ENCODE measurements around the gene SCGB1C1.

SCGB1C1 gene

DNA sequence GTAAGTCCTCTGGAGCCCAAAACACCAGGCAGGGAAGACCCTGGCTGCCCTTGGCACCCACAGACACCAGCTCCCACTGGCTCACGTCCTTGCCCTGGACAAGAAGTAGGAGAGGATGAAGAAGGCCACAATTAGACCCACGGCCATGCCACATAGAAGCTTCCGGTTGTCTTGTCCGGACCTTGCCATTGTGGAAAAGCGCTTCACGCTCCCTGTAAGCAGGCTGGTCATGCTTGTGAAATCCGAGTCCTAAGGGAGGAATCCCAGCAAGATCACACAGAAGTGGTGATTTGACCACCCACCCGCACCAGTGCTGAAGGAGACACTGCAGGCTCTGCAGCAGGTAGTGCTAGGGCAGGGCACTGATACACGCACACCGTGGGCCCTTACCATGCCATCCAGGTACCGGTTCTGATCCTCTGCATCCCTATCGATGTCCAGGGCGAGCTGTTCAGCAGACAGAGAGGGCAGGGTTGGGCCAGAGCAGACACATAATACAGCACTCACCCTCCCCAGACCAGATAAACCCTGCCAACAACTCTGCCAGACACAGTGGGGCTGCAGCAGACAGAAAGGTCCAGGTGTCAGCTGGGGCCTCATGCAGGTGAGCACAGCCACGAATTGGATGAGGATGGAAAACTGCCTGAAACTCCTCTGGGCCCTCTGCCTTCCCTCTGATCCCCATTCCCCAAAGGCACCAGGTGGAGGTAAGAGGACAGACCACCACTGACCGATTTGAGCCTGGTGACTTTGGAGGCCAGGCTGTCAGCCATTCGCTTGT, 12.5 kb downstream of the SCGB1C1 start:
- no peak for DNase-seq

DNA sequence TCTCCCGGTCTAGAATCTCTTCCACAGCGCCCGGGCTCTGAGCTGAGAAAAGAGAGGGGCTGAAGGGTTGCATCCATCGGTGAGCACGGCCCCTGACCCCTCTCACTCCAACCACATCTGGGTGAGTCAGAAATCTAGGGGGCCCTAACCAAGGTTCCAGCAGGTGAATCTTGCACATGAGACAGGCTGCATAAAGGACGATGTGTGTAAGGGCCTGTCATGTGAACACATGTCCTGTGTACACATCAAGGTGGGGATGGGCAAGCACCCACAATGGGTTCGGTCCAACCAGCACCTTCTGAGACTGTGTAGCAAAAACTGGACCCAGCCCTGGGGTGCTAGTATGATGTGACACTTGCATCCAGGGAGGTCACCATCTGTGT, 13.1 kb downstream of the SCGB1C1 start:
- no peak for DNase-seq

DNA sequence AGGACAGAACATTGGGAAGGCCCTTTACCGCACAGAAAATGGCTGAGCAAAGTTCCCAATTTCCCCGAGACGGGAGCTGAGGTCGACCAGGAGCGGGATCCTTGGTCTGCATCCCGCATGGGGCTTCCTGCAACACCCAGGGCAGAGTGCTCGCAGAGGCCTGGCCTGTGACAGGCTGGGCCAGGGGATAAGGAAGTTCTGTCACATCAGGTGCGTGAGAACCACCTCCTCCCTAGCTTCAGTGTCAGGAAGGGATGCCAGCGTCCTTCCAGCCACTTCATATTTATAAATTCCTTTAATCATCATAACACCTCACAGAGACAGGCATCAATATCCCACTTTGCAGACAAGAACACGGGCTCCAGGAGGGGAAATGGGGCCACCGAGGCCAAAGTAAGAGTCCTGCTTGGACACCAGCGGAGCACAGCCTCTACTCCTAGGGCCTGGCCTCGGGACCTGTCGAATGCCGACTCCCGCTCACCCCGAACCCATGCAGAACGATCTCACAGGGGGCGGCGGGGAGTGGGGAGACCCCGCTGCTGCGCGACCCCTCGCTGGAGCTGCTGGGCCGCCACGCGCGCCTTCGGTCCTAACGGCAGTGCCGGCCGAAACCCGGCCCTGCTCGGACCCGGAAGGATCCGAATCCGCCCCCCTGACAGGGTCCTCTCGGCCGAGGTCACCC, 13.8 kb downstream of the SCGB1C1 start:
- no peak for DNase-seq

DNA sequence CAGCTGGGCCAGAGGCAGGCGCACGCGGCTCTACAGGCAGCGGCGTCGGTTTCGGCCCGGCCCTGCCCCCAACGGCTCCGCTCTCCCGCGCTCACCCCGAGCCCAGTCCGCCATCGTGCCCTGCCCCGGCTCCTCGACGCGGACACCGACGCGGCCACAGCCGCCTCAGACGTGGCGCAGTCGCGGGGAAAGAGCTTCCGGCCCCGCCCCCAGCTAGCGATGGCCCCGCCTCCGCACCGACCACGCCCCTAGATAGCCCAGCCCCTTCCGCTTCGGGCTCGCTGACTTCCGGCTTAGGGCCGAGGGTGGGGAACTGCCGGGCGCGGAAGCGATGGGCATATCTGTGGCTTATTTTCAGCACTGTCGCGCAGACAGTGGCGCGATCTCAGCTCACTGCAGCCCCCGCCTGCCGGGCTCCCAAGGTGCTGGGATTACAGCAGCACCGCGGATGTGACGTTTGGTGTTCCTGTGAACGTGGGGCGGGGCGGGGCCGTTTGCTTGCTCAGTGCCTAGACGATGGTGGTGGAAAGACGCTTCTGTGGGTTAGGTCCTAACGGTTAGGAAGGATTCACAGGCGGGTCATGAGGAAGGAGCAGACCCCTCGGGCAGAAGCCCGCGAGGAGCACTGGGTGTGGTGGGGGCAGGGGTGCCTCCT, 14.5 kb downstream of the SCGB1C1 start, which contains the start of the genes BET1L and RIC8A:
Gene BET1L (minus strand): TSS at position 192 of the 655 bp plus-strand sequence. CDS start 78 bp downstream, at position 114.
Gene RIC8A (plus strand): TSS at position 501 of the 655 bp plus-strand sequence. CDS start 1,147 bp downstream, outside the sequence.
- peak; percentile 81 for DNase-seq

DNA sequence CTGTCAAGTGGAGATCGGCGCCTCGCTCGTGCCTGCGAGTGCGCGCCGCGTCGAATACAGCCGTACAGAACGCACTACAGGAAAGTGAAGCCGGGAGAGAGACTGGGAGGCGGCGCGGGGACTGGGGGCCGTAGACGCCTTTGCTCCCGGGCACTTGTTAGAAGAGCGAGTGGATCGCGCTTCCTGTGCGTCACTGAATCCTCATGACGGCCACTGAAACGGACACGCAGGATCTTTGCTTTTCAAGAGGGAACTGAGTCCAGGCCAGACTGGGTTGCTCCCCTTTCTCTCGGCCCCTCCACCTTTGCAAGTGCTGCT, 14.9 kb downstream of the SCGB1C1 start:
- no peak for DNase-seq

DNA sequence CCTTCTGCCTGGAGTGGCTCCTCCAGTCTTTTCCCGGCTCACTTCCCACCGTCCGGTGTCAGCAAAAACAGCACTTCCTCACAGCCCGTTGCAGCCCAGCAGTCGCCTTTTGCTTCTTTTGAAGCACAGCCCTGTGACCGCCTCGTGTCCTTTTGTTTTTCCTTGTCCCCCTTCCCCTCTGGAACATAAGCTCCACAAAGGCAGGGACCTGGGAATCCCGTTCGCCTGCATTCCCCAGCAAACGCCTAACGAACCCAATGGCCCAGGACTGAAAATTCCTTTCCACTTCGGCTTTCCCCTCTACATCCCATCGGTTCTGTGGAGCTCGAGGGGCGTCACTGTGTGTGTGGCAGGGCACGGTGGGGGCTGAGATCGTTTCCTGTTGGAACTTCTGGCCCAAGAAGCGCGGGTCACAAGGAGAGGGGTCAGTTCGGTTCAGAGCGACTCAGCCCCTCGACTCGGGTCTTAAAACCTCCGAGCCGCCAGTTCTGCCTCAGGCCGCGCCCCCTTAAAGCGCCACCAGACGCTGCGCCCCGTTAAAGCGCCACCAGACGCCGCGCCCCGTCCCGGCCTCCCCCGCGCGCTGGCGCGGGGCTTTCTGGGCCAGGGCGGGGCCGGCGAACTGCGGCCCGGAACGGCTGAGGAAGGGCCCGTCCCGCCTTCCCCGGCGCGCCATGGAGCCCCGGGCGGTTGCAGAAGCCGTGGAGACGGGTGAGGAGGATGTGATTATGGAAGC, 15.5 kb downstream of the SCGB1C1 start:
- no peak for DNase-seq

DNA sequence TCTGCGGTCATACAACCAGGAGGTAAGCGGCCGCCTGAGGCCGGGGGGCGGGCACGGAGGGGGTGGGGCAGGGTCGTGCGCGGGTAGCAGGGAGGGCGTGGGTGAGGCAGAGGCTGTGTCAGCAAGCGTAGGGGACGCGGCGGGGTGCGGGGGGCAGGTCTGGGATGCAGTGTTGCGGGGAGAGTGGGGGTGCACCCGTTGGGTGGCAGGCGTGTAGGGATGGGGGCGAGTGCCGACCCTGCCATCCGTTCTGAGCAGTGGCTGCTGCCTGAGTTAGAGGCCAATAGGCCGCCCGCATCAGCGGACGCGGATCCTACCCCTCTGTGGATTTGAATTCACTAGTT, 16.0 kb downstream of the SCGB1C1 start:
- no peak for DNase-seq

DNA sequence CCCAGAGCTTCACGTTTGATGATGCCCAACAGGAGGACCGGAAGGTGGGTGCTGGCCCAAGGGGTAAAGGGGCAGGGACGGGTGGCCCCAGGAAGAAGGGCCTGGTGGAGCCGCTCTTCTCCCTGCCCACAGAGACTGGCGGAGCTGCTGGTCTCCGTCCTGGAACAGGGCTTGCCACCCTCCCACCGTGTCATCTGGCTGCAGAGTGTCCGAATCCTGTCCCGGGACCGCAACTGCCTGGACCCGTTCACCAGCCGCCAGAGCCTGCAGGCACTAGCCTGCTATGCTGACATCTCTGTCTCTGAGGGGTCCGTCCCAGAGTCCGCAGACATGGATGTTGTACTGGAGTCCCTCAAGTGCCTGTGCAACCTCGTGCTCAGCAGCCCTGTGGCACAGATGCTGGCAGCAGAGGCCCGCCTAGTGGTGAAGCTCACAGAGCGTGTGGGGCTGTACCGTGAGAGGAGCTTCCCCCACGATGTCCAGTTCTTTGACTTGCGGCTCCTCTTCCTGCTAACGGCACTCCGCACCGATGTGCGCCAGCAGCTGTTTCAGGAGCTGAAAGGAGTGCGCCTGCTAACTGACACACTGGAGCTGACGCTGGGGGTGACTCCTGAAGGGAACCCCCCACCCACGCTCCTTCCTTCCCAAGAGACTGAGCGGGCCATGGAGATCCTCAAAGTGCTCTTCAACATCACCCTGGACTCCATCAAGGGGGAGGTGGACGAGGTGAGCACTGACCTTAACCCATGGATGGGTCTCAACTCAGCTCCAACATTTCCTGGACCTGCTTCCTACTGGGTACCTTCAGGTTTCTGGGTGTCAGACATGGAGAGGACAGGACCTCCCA, 16.6 kb downstream of the SCGB1C1 start:
- no peak for DNase-seq

DNA sequence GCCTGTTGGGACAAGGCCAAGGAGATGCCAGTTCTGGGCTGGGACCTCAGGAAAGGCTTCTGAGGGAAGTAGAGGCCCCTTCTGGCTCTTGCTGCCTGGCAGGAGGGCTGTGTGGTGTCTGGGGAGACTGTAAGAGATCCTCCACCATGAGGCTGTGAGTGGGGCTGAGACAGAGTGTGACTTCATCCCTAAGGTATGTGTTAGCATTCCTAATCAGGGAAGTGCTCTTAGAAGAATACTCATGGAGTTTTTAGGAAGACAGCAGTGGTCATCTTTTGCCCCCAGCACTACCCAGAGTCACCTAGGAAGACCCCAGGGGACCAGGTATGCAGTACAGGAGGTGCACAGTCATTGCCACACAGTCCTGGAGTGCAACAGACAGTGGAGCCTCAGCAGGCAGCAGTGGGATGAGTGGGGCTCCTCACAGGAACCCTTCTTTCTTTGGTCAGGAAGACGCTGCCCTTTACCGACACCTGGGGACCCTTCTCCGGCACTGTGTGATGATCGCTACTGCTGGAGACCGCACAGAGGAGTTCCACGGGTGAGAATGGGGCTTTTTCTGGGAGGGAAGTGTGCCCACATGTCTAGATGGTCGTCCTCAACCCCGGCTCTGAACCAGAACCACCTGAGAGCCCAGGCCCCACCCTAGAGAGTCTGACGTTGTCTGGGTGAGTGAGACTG, 17.4 kb downstream of the SCGB1C1 start:
- no peak for DNase-seq

DNA sequence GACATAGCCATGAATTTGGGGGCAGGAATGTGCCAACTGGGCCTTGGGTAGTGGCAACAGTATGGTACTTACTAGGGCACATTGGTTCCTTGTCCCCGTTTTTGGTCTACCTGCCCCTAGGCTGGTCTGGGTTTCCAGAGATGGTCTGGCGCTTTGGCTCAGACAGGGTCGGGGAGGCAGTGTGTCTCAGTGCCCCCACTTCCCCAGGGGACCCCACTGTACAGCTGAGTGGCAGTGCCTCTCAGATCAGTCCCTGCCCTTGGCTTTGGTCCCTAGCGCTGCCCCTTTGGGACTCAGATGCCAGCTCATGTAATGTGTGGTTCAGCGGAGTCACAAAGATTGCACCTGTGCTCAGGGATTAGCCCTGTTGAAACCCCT, 17.9 kb downstream of the SCGB1C1 start:
- DNase-seq: no peak

DNA sequence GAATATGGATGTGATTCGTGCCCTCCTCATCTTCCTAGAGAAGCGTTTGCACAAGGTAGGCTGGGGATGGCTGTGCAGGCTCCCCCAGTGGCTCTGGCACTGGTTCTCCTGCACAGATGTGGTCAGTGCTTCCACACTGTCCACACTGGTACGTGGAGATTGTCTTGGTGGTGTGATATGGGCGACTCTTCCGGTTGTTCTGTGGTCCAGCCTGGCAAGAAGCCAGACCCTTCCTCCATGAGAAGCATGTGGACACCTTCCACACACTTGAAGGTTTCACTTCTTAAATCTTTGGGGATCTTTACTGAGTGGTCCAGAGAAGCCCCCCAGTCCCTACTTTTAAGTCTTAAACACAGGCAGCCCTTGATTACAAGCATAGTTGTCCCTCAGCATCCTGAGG, 18.4 kb downstream of the SCGB1C1 start:
- DNase-seq: no peak

DNA sequence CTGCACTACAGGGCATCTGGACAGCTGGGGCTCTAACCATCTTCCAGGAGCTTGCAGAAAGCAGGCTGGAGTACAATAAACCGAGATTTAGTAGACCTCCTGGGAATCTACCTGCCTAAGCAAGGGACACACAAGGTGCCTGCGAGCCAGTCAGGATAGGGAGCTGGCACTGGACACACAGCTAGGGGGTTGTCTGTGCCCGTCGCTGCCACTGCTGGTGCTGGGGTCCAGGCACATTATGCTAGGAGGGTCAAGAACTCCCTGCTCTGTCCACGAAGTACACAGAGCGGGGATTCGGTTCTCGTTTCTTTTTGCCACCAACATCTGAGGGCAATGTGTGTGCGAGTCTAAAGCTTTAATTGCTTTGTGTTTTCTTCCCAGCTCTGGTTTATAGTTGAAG, 18.9 kb downstream of the SCGB1C1 start:
- no peak for DNase-seq

DNA sequence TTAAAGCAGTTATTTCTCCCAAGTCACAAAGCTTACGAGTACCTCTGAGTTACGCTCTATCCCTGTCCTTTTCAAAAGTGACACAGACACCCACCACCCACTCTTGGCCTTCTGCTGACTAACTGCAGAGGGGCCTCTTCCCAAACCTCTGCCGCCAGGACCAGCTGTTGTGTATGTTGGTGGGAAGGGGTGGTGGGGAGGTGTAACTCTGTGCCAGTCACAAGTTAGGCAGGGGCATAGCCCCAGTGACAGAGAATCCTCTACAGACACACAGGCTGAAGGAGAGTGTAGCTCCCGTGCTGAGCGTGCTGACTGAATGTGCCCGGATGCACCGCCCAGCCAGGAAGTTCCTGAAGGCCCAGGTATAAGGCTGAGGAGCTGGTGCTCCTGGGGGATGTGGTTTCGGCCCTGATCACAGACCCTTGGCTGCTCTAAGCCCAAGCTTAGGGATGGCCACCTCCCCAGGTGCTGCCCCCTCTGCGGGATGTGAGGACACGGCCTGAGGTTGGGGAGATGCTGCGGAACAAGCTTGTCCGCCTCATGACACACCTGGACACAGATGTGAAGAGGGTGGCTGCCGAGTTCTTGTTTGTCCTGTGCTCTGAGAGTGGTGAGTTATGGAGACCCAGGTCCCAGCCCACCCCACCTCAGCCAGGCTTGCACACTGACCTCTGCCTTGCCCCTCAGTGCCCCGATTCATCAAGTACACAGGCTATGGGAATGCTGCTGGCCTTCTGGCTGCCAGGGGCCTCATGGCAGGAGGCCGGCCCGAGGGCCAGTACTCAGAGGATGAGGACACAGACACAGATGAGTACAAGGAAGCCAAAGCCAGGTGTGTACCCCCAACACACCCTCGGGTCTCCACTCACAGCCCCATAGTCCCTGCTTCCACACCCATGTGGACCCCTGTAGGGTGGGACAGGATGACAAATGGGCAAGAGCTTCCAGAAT, 19.5 kb downstream of the SCGB1C1 start:
- no peak for DNase-seq

DNA sequence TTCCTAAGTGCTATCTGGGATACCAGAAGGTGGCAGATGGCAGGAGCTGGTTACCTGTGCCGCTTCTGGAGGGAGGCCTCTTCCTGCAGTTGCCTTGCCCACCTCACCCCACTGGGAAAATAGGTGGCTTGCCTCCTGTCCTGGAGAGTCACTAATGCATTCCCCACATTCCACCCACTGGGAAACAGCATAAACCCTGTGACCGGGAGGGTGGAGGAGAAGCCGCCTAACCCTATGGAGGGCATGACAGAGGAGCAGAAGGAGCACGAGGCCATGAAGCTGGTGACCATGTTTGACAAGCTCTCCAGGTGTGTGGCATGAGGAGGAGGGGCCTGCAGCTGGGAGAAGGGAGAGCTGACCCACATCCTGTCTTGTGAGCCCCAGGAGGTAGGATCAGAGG, 20.2 kb downstream of the SCGB1C1 start:
- DNase-seq: no peak

DNA sequence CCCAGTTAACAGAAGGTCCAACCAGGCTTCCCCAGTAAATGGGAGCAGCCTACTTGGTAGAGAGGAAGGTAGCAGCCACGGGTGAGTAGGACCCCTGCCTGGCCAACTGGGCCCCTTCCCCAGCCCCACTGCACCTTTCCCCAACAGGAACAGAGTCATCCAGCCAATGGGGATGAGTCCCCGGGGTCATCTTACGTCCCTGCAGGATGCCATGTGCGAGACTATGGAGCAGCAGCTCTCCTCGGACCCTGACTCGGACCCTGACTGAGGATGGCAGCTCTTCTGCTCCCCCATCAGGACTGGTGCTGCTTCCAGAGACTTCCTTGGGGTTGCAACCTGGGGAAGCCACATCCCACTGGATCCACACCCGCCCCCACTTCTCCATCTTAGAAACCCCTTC, 21.2 kb downstream of the SCGB1C1 start:
- DNase-seq: no peak

DNA sequence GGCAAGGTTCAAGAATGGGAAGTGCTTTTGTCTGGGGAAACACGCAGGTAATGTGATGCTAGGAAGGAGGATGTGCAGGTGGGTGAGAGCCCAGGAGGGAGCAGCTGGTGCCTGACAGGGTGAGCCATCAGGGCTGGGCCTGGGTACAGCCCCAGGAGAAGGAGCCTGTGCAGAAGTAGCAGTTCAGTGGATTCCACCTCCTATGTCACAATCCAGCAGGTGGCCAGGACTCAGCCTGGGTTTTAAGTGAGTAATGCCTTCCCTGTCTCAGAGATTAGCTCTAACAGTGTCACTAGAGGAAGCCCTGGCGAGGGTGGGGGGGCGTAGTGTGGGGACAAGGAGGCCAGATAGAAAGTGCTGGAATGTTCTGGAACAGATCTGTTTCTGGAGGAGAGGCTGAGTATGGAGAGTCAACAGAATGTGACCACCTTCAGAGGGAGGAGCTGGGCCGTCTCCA, 22.7 kb downstream of the SCGB1C1 start:
- no peak for DNase-seq

DNA sequence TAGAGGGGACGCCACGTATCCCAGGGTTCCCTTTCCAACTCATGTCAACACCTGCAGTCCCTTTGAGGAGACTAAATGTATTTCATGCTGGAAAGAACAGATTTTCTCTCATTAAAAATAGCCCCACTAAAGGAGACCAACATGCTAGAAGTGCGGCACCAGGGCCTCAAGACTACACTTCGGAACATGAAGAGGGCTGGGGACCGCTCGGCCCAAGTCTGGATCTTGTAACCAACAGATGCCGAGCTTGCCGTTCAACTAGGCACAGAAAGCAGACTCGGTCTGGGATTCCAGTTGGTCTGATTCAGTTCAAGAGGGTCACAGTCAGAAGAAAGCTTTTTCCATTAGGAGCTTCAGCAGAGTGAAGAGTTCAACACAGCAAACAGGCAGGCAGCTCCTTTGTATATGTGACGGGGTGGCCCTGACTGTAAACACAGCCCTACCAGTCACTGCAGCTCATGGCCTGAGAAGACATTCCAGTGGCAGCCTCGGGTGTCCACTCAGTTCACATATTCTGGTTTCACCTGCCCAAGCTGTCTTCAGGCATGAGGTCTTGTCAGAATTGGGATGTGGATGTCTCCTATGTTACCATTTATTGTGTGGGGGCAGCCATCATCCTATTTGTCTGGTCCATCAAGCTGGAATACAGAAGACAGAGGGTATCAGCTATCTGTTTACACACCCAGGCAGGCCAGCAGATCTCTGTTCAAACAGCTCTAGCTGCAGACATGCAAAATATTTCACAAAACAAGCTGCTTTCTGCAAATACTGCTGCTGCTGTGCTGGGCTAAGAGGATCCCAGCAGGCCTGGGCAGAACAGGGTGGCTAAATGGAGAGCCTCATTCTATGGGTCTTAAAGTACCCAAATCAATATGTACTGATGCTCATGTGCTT, 23.4 kb downstream of the SCGB1C1 start:
- DNase-seq: no peak

DNA sequence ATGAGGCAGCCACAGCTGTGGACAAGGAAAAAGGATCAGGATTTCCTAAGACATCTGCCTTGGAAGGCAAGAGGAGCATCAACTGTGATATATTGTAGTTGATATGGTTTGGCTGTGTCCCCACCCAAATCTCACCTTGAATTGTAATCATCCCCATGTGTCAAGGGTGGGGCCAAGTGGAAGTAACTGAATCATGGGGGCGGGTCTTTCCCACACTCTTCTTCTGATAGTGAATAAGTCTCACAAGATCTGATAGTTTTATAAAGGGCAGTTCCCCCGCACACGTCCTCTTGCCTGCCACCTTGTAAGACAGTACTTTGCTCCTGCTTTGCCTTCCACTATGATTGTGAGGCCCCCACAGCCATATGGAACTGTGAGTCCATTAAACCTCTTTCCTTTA, 24.8 kb downstream of the SCGB1C1 start:
- DNase-seq: no peak

DNA sequence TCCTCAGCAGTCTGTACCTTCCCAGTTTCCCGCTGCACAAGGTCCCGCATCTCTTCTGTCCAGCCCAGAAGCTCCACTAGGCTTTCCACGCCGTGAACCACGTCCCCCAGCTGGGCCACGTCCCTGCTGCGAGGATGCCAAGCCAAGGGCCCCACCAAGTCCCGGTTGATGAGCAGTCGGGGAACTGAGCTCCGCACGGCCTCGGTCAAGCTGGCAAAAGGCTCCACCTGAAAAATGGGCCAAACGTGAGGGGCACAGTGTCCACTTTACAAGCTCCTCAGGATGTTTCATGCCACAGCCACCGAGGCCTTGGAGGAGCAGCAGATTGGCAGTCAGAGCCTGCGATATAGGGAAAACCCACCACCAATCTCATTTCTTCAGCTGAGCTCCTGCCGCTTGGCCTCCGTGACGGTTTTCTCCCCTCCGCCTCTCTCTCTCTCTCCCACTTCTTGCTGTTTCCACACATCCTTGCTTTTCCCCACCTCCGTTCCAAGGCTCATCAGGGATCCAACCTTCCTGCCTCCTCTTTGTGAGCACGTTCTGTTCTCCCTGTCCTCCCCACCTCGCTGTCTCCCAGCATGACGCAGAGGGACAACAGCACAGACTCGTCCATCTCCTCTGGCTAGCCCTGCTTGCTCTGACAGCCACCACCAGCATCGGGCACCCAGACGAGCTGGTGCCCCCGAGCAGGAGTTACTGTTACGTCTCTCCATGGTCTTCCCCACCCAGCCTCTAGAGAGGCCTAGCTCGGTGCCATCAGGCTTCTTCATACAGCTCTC, 26.1 kb downstream of the SCGB1C1 start:
- DNase-seq: no peak
